Activated naive CD8-positive, alpha-beta T cell (primary cell): ENCODE data around the gene SLC9A2.
A peak's percentile ranks its signal among the peaks of the same experiment; 100 is the strongest.

Experiments
- H3K27ac Mint-ChIP-seq: one replicate; pipeline ENCODE4 v1.8.0; 2021; ENCODE audit warnings: mixed read lengths
- H3K27me3 Mint-ChIP-seq: one replicate; pipeline ENCODE4 v1.8.0; 2021; ENCODE audit warnings: mixed read lengths
- H3K36me3 Mint-ChIP-seq: one replicate; pipeline ENCODE4 v1.8.0; 2021; ENCODE audit warnings: mixed read lengths
- H3K4me1 Mint-ChIP-seq: one replicate; pipeline ENCODE4 v1.8.0; 2021; ENCODE audit warnings: low read depth, mixed read lengths
- H3K4me3 Mint-ChIP-seq: one replicate; pipeline ENCODE4 v1.8.0; 2021; ENCODE audit warnings: mild to moderate bottlenecking, mixed read lengths
- H3K9me3 Mint-ChIP-seq: one replicate; pipeline ENCODE4 v1.8.0; 2021; ENCODE audit warnings: low read depth, mixed read lengths

The SLC9A2 gene

DNA sequence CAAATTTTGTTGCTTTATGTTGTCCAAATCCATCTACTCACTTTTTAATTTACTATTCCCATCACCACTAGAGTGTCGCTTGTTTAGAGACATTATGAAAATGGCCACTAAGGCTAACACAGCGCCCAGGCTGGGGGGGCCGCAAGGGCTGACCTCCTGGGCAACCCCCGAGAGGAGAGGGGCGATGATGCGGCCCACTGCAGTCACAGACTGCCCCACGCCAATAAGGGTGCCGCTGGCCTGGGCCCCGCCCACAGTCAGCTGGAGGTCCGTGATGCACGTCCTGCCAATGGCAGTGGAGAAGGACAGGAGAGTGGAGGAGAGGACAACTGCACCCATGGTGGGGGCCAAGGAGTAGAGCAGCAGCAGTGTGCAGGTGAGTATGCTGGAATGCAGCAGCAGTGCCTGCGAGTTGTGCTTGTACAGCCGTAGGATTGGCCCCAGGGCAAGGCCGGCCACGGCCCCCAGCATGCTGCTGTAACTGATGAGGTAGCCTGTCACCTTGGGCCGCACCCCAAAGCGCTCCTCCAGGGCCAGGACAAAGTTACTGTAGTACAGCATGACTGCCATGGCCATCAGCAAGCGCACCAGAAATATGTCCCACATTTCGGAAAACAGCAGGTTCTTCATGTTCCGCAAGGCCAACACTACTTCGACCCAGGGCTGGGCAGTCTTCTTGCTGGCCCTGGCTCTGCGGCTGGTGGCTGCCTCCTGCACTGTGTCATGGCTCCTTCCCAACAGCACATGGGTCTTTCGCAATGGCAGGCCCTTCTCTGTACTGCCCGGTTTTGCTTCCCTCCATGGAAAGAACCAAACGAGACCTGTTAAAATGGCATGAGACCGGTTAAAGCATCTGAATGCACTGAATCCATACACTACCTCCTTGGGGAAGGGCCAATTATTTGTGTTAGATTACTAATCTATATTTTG, 99.3 kb downstream of the SLC9A2 start:
- Mint-ChIP-seq H3K4me1 (no peaks in the 10 kb centered on the region), H3K27me3 (no peaks in the 10 kb centered on the region), H3K36me3 (peaks cover 30% of the 10 kb centered on the region), H3K4me3 (no peak overlapping the region), H3K27ac (no peak overlapping the region), H3K9me3 (no peaks in the 10 kb centered on the region)

- Mint-ChIP-seq H3K27me3 (no peaks in the 10 kb centered on the region), H3K27ac (no peak overlapping the region)
Measured at GRCh38 chr2:102724016-102724490, 104.7 kb downstream of the SLC9A2 start.

GRCh38 chr2:102724553-102724952, 105.2 kb downstream of the SLC9A2 start:
- Mint-ChIP-seq H3K27ac (no peak overlapping the region), H3K9me3 (no peaks in the 10 kb centered on the region), H3K4me1 (peaks cover 1% of the 10 kb centered on the region), H3K4me3 (no peak overlapping the region), H3K36me3 (peaks cover 26% of the 10 kb centered on the region), H3K27me3 (no peaks in the 10 kb centered on the region)

More at GRCh38 chr2:102724016-102724490, 104.7 kb downstream of the SLC9A2 start:
- Mint-ChIP-seq H3K4me1 (peaks cover 1% of the 10 kb centered on the region), H3K36me3 (peaks cover 29% of the 10 kb centered on the region), H3K4me3 (no peak overlapping the region), H3K9me3 (no peaks in the 10 kb centered on the region)

GRCh38 chr2:102726128-102727087, 107.1 kb downstream of the SLC9A2 start:
- Mint-ChIP-seq H3K4me3 (no peak overlapping the region), H3K36me3 (peaks cover 17% of the 10 kb centered on the region), H3K4me1 (peaks cover 1% of the 10 kb centered on the region), H3K9me3 (no peaks in the 10 kb centered on the region), H3K27ac (no peak overlapping the region), H3K27me3 (no peaks in the 10 kb centered on the region)

GRCh38 chr2:102735416-102736109, 116.2 kb downstream of the SLC9A2 start:
- peaks cover 45% of the 10 kb centered on the region for H3K4me1 Mint-ChIP-seq
- H3K4me3 Mint-ChIP-seq, result peak overlapping the region; percentile 95
- H3K27me3 Mint-ChIP-seq, result no peaks in the 10 kb centered on the region
- H3K27ac Mint-ChIP-seq, result peak overlapping the region; percentile 91
- no peaks in the 10 kb centered on the region for H3K9me3 Mint-ChIP-seq
- no peaks in the 10 kb centered on the region for H3K36me3 Mint-ChIP-seq

GRCh38 chr2:102736110-102736409, 116.7 kb downstream of the SLC9A2 start:
- Mint-ChIP-seq H3K36me3 (peaks cover 3% of the 10 kb centered on the region), H3K27ac (peak overlapping the region; percentile 91), H3K27me3 (no peaks in the 10 kb centered on the region), H3K9me3 (no peaks in the 10 kb centered on the region), H3K4me3 (peak overlapping the region; percentile 95), H3K4me1 (peaks cover 45% of the 10 kb centered on the region)

DNA sequence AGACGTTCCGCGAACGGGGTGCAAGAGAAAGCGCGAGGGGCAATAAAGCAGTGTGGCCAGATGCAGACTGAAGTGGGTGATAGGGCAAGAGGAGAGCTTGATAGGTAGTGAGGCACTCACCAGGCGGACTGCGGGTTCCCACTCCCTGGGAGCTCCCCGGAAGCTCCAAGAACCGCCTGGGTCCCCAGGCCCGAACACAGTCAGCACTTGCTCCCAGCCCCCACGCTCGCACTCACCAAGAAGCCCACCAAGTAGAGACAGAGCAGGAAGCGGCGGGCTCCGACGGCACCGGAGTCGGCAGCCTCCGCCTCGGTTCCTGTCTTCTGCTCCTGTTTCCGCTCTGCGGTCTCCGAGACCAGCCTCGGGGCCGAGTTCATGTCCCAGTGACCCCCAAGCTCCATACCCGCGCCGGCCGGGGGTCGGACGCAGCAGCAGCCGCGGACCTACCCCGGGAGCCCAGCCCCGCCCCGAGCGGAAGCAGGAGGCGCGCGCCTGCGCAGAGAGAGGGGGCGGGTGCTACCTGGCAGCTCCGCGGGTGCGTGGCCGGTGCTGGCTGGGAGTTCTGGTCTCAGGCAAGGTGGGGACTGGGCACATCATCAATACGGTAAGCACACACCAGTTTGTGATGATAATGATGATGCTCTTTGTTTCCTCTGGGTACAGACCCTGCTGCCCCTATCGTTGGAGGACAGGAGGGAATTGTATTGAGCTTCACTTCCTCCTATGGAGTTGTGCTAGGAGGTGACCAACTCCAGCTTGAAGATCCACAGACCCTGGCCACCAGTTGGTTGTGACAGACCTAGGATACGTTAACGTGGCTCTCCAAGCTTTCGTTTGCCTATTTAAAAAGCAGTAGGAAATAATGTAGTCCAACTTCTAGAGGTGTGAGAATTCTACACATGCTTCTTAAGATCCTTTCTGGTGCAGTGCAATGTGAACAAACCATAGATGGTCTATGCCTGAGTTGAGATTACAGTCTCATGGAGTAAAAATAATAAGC, 117.4 kb downstream of the SLC9A2 start:
- Mint-ChIP-seq H3K4me1 (peaks cover 45% of the 10 kb centered on the region), H3K36me3 (peaks cover 5% of the 10 kb centered on the region), H3K27ac (peak overlapping the region; percentile 91), H3K9me3 (no peaks in the 10 kb centered on the region), H3K4me3 (peak overlapping the region; percentile 95), H3K27me3 (no peaks in the 10 kb centered on the region)

GRCh38 chr2:102737431-102737830, 118.1 kb downstream of the SLC9A2 start:
- H3K36me3 Mint-ChIP-seq, result peaks cover 6% of the 10 kb centered on the region
- H3K27ac Mint-ChIP-seq, result peak overlapping the region; percentile 91
- H3K27me3 Mint-ChIP-seq, result no peaks in the 10 kb centered on the region
- peak overlapping the region; percentile 95 for H3K4me3 Mint-ChIP-seq
- no peaks in the 10 kb centered on the region for H3K9me3 Mint-ChIP-seq
- H3K4me1 Mint-ChIP-seq, result peaks cover 45% of the 10 kb centered on the region

- H3K27me3 Mint-ChIP-seq, result no peaks in the 10 kb centered on the region
- H3K9me3 Mint-ChIP-seq, result peaks cover 6% of the 10 kb centered on the region
- H3K36me3 Mint-ChIP-seq, result peaks cover 10% of the 10 kb centered on the region
- H3K4me3 Mint-ChIP-seq, result no peak overlapping the region
- no peak overlapping the region for H3K27ac Mint-ChIP-seq
- no peaks in the 10 kb centered on the region for H3K4me1 Mint-ChIP-seq
Measured at GRCh38 chr2:102743259-102743658, 123.9 kb downstream of the SLC9A2 start.

DNA sequence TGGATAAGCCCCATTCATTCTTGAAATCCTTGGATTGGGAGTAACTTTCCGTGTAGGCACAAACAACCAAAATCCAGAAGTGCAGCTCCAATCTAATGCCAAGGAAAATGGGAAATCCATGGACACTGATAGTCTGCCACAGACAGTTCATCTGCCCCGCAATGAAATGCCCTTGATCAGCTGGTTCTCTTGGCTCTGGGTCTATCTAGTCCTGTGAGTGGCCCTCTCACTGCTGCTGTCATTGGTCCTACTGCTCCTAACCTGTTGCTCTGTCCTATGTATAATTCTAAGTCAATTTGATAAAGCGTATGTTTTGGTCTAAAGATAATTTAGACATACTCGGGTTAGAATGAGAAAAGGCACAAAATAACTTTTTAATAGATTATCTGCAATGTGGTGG, 128.8 kb downstream of the SLC9A2 start:
- no peaks in the 10 kb centered on the region for H3K27me3 Mint-ChIP-seq
- H3K4me3 Mint-ChIP-seq, result no peak overlapping the region
- peaks cover 6% of the 10 kb centered on the region for H3K9me3 Mint-ChIP-seq
- no peaks in the 10 kb centered on the region for H3K4me1 Mint-ChIP-seq
- H3K36me3 Mint-ChIP-seq, result peaks cover 3% of the 10 kb centered on the region
- H3K27ac Mint-ChIP-seq, result no peak overlapping the region

- Mint-ChIP-seq H3K9me3 (peaks cover 2% of the 10 kb centered on the region), H3K4me3 (no peak overlapping the region), H3K36me3 (no peaks in the 10 kb centered on the region), H3K27me3 (no peaks in the 10 kb centered on the region), H3K27ac (no peak overlapping the region), H3K4me1 (no peaks in the 10 kb centered on the region)
Measured at GRCh38 chr2:102749938-102750337, 130.6 kb downstream of the SLC9A2 start.

DNA sequence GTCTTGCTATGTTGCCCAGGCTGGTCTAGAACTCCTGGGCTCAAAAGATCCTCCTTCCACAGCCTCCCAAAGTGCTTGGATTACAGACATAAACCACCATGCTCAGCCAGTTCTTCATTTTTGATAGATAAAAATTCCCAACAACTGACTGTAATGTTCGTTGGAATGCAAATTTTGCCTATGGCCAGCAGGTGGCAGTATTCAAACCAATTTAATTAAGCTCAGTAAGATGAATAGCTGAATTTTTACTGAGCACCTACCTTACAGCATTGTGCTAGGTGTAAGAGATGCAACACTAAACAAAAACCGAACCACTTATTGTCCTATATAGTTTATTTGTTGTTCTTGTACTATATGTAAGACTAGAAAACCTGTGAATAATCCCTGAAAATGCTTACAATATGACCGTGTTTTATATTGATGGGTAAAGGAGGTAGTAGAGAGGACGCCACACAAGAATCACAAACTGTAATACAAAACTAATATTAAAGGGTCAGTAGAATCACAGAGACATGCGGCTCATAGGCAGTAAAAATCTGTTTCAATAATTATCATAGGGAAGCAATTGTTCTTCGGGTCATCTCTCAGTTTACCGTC, 134.3 kb downstream of the SLC9A2 start:
- H3K36me3 Mint-ChIP-seq, result peaks cover 6% of the 10 kb centered on the region
- no peaks in the 10 kb centered on the region for H3K9me3 Mint-ChIP-seq
- H3K27me3 Mint-ChIP-seq, result no peaks in the 10 kb centered on the region
- H3K4me3 Mint-ChIP-seq, result no peak overlapping the region
- no peaks in the 10 kb centered on the region for H3K4me1 Mint-ChIP-seq
- H3K27ac Mint-ChIP-seq, result no peak overlapping the region

DNA sequence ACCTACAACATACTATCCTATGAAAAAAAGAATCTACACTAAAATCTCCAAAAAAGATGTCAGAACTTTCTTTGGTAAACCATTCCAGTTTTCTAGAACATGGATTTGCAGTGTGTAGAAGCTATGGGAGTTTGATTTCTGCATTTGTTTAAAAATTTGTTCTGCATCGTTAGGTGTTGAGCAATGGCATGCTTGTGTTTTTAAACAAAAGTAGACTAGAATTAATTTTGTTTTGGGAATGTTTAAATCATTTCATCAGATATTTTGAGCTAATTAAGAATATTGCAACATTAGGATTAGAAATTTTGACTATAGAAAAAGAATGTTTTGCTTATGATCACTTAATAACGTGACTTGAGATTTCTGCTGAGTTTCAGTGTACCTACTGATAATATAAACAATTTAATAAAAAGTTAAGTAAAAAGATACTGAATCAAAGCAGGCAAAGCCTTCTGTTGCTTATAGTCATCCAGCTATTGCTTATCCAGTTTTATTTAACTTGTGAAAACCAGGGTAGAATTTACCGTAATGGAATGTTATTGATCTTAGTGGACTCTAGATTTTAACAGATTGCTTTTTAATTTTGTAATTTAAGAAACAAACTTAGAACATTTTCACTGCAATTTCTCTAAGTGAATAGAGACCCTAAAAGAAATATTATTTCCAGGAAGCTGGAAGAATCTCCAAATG, 135.2 kb downstream of the SLC9A2 start:
- Mint-ChIP-seq H3K36me3 (peaks cover 6% of the 10 kb centered on the region), H3K4me1 (no peaks in the 10 kb centered on the region), H3K27me3 (no peaks in the 10 kb centered on the region), H3K27ac (no peak overlapping the region), H3K9me3 (no peaks in the 10 kb centered on the region), H3K4me3 (no peak overlapping the region)
